Mucosa of gallbladder (tissue), 1 donor: Measurements from ENCODE around the gene ZNF324B. TPM values are rescaled to one million over a fixed set of nuclear protein-coding genes. Genes with fewer than 3 reads are reported as not detected.
"Not testable (repeated sequence)": the region's sequence is repeated elsewhere in the genome, so short reads cannot be mapped to it uniquely, and the experiment has no call there.

Source experiments
- DNase-seq: peaks from one replicate; pipeline ENCODE4 v3.0.0-alpha.2; 2020; ENCODE audit warnings: low spot score
- total RNA-seq: library from RNA; stranded (reverse); gene quantifications from one replicate; pipeline ENCODE4 v1.2.1, GENCODE V29; 2021
- donor health status: DM: no; HTN: no; CAD: no.

Gene ZNF324B
- total RNA-seq, 1 donor from 2014 or later = 7.8 TPM

- no peak for DNase-seq
These were observed 3.9 kb downstream of the ZNF324B start for GRCh38 chr19:58455306-58455705.

DNA sequence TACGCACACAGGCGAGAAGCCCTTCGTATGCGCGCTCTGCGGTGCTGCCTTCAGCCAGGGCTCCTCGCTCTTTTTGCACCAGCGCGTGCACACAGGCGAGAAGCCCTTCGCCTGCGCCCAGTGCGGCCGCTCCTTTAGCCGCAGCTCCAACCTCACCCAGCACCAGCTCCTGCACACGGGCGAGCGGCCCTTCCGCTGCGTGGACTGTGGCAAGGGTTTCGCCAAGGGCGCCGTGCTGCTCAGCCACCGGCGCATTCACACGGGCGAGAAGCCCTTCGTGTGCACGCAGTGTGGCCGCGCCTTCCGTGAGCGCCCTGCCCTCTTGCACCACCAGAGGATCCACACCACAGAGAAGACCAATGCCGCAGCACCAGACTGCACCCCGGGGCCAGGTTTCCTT is 4.7 kb downstream of the ZNF324B start:
- DNase-seq = no peak

GRCh38 chr19:58460039-58460438 is 8.6 kb downstream of the ZNF324B start:
- DNase-seq = no peak

GRCh38 chr19:58466089-58466759 is 14.8 kb downstream of the ZNF324B start:
- DNase-seq = no peak

DNA sequence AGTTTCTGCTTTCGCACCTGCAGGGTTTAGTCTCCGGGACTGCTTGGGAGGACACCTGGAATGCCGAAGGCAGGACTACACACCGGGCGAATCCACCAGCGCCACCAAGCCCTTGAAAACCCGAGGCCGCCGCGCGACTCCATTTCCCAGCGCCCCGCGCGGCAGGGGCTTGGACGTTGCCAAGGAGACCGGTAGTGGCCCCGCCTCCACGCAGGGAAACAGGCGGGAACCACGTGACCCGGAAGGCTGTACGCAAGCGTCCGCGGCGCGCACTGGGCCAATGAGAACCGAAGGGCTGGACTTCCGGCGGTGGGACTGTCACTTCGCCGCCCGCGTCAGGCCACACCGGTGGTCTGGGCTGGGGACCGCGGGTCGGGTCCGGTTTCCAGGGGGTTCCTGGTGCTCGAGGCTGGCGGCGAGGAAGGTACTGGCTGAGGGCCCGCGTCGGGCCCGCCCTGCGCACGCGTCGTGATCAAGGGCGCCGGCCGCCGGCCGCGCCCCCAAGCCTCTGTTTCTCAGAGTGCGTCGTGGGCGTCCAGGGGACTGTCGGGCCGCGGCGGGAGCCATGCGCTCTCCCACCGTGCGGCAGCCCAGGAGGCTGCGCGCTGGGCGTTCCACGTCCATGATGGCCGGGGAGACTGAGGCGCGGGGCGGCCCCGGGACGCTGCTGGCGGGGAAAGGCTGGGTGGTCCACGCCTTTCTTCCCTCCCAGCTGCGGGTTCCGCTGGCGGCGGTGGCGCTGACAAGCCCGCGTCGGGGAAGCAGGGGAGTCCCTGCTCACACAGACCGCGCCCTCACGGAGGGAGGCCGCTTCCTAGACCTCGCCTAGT is 15.6 kb downstream of the ZNF324B start, which contains the start of gene ZNF324:
Gene ZNF324 (plus strand): TSS at position 321 of the 830 bp plus-strand sequence. CDS start 2,106 bp downstream, outside the sequence.
- DNase-seq = peak; percentile 99

- DNase-seq = no peak
These were observed 16.9 kb downstream of the ZNF324B start for GRCh38 chr19:58468216-58468839.

- no peak for DNase-seq
These were observed 18.0 kb downstream of the ZNF324B start for GRCh38 chr19:58469241-58470013.

- not testable (repeated sequence) for DNase-seq
These were observed 19.6 kb downstream of the ZNF324B start for GRCh38 chr19:58470837-58471543.

- no peak for DNase-seq
These were observed 20.3 kb downstream of the ZNF324B start for GRCh38 chr19:58471736-58472135.

DNA sequence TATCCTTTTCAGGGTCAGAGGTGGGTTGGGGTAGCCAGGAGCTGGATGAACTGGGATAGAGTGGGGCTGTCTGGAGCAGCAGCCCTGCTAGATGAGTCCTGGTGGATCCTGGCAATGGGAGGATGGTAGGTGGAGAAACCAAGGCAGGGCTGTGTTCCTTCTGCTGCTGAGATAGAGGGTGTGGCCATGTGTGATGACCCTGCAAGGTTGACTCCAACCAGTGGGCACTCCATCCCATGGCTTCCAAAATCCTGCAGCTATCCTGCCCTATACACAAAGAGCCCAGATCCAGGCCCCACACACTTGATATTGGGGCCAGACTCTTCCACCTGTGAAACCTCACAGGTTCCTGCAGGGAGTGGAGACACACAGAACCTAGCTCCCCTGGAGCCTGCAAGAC is 22.4 kb downstream of the ZNF324B start:
- no peak for DNase-seq

- DNase-seq = no peak
These were observed 23.0 kb downstream of the ZNF324B start for GRCh38 chr19:58474291-58474996.

DNA sequence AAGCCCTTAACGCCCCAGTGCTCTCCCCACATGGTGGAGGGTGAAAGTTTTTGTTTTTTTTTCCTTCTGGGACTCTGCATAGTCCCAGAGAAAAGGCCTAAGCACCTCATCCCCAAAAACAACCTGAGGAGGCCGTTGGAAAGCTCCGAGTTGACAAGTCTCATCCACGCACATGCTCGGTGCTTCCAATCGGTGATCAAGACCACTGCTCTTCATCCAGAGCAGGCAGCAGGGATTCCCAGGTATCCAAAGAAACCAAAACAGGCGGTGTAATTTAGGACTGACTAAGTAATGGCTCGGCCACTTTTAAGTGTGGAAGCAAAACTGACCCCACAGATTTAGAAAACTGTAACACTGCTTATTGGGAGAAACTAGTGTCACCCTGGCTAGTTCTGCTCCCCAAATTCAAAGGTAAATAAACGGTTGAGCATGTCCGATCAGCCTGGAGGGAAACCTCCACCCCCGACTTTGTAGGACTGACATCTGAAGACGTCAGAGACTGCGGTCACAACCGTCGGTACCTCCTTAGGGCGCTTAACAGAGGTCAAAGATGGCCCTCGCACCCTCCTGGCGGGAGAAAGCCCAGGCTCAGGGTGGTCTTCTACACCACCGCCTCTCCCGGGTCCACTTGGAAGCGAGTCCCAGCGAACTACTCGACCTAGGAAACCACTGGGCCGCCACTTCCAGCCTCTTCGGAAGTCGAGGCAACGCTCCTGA is 23.7 kb downstream of the ZNF324B start:
- DNase-seq = no peak

- DNase-seq = peak; percentile 97
These were observed 24.5 kb downstream of the ZNF324B start, which contains the start of gene ZNF446 for GRCh38 chr19:58475714-58476497. Gene ZNF446, plus strand, starts transcription at chr19:58476352. Its CDS starts 867 bp downstream, at chr19:58477219.

DNA sequence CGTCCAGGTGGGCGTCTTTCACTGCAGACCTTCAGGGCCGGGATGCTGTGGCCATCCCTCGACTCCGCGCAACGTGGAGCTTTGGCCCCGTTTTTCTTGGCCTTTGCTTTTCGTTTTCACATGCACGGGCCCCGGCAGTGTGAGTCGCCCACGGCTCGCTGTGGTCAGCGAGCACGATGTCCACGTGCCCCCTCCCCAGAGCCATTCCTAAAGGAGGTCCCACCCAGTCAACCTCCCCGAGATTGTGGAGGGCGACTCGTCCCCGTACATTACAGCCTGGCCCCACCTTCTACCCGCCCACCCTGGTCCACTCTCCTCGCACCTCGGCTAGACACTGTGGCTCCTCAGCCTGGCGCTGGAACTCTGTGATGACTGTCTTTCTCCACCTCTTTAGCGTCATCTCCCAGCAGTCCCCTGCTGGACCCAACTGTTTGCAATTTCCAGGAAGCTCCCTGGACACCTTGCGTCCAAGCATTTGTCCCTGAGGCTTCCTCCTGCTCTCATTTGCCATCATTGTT is 25.1 kb downstream of the ZNF324B start:
- DNase-seq = no peak

DNA sequence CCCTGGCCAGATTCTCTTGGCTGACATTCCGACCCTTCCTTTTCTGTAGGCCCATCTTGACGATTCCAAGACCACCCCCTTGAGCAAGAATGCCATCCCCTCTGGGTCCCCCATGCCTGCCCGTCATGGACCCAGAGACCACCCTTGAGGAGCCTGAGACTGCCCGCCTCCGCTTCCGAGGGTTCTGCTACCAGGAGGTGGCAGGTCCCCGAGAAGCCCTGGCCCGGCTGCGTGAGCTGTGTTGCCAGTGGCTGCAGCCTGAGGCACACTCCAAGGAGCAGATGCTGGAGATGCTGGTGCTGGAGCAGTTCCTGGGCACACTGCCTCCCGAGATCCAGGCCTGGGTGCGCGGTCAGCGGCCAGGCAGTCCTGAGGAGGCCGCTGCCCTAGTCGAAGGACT is 25.7 kb downstream of the ZNF324B start:
- DNase-seq = no peak

GRCh38 chr19:58477871-58478270 is 26.4 kb downstream of the ZNF324B start:
- DNase-seq = no peak

DNA sequence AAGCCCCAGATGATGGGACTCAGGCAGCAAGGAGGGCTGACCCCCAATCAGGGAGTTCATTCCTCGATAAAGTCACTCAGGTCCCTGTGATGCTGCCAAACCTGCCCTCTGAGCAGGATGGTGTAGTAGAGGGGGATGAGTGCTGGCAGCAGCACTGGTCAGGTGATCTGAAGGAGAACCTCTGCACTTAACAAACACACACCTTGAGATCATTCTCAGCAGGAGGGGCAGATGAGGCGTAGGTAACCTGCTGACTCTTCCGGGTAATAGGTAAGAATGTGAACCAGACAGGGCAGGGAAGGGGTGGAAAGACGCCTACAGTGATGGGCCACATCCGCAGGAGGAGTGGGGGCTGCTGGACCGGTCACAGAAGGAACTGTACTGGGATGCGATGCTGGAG is 27.9 kb downstream of the ZNF324B start:
- DNase-seq = no peak

DNA sequence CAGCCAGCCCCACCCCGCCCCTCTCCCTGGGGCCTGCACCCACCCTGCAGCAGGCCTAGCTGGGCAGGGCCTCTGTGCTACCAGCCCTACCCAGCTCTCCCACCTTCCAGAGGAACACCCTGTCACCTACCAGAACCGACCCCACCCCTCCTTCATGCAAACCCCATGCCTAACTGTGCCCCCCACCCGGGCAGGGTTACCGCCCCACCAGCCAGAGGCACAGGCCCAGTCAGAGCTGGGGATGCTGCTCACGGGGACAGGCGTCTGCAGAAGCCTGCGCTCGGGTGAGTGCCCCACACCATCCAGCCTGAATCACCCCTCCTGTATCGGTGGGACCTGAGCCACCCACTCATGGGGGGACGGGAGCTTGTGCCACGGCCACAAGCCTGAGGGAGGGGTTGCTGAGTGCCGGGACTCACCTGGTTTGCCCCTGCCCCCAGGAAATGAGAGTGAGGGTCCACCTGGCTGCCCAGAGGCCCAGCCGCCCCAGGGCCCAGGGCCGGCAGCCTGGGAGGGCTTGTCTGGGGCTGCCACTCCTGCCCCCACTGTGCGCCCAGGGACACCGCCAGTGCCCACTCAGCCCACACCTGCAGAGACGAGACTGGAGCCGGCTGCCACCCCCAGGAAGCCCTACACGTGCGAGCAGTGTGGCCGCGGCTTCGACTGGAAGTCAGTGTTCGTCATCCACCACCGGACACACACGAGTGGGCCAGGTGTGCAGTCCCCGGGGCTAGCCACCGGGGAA is 28.5 kb downstream of the ZNF324B start:
- DNase-seq = no peak
